Upper lobe of right lung (tissue), 1 donor: ENCODE results near the gene TM4SF5. TPM values are rescaled to one million over a fixed set of nuclear protein-coding genes. Genes with fewer than 3 reads are reported as not detected.

Experiments
- ATAC-seq: fragments of 200-7000 bp; cut with Tn5 transposase; one replicate; pipeline ENCODE4 v1.9.1; 2020; ENCODE audit warnings: mild to moderate bottlenecking, moderate library complexity
- DNase-seq: peaks from one replicate; pipeline ENCODE4 v3.0.0-alpha.2; 2020
- H3K27ac ChIP-seq: fragments of 200-600 bp; one replicate; pipeline ENCODE4 v1.8.0; 2022
- H3K27me3 ChIP-seq: fragments of 200-600 bp; one replicate; pipeline ENCODE4 v1.8.0; 2022; ENCODE audit warnings: mild to moderate bottlenecking
- H3K36me3 ChIP-seq: fragments of 200-600 bp; one replicate; pipeline ENCODE4 v1.8.0; 2022
- H3K4me1 ChIP-seq: fragments of 200-600 bp; one replicate; pipeline ENCODE4 v1.8.0; 2022
- H3K4me3 ChIP-seq: fragments of 200-600 bp; one replicate; pipeline ENCODE4 v1.8.0; 2022; ENCODE audit warnings: mild to moderate bottlenecking
- H3K9me3 ChIP-seq: fragments of 200-600 bp; one replicate; pipeline ENCODE4 v1.8.0; 2022
- intact Hi-C: fragments of 100-400 bp; cut with DNase I; formaldehyde crosslinking; loops from one replicate; pipeline ENCODE4 v1.11.0; 2022
- total RNA-seq: library from RNA; stranded (reverse); fragmentation: NEBNext Ultra II Directional; extraction: Animal tissue kit (Norgen Biotek cat#: 25700); gene quantifications from one replicate; pipeline ENCODE4 v1.2.1, GENCODE V29; 2021
- TF ChIP-seq, protein P1 (sequence below): fragments of 200-600 bp; IDR thresholded peaks from one replicate; pipeline ENCODE4 v1.8.0; 2022; ENCODE audit warnings: antibody characterized with exemption
- donor health status: DM: no; HTN: yes; CAD: no; lungs with severe emphysema.

Gene TM4SF5
- total RNA-seq, 1 donor from 2014 or later = not detected

DNA sequence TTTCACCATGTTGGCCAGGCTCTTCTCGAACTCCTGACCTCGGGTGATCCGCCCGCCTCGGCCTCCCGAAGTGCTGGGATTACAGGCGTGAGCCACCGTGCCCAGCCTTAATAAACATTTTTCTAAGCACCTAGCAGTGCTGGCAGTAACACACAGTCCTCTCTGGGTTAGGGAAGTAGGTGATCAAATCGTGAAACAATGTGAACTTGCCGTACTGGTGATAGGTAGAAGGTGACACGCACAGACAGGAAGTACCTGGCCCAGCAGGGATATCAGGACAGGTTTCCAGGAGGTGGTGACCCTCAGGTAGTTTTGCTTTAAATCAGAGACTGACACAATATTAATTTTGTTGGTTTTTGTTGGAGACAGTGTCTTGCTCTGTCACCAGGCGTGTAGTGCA lies 39.8 kb downstream of the TM4SF5 start:
- DNase-seq (no peak), ATAC-seq (no peak)
- TF ChIP-seq, protein P1, sequence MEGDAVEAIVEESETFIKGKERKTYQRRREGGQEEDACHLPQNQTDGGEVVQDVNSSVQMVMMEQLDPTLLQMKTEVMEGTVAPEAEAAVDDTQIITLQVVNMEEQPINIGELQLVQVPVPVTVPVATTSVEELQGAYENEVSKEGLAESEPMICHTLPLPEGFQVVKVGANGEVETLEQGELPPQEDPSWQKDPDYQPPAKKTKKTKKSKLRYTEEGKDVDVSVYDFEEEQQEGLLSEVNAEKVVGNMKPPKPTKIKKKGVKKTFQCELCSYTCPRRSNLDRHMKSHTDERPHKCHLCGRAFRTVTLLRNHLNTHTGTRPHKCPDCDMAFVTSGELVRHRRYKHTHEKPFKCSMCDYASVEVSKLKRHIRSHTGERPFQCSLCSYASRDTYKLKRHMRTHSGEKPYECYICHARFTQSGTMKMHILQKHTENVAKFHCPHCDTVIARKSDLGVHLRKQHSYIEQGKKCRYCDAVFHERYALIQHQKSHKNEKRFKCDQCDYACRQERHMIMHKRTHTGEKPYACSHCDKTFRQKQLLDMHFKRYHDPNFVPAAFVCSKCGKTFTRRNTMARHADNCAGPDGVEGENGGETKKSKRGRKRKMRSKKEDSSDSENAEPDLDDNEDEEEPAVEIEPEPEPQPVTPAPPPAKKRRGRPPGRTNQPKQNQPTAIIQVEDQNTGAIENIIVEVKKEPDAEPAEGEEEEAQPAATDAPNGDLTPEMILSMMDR = no peak
- no peak overlapping the region for H3K4me3 ChIP-seq
- no peaks in the 10 kb centered on the region for H3K9me3 ChIP-seq
- H3K36me3 ChIP-seq = peaks cover 15% of the 10 kb centered on the region
- peaks cover 12% of the 10 kb centered on the region for H3K4me1 ChIP-seq
- H3K27ac ChIP-seq = no peak overlapping the region
- intact Hi-C loops = no loop called here
- no peaks in the 10 kb centered on the region for H3K27me3 ChIP-seq

DNA sequence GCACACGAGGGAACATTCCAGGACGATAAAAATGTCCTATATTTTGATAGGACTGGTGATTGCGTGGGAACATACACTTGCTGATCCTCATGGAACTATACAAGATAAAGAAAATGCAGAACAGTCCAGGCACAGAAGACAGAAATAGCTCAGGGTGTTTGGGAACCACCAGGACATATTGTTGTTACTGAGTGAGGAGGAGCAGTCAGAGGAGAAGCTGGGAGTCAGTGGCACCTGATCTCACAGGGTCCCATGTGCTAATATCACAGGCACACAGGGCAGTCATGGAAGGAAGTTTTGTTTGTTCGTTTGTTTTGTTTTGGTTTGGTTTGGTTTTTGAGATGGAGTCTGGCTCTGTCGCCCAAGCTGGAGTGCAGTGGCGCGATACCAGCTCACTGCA lies 41.0 kb downstream of the TM4SF5 start:
- TF ChIP-seq, protein P1 = no peak
- DNase-seq (no peak), ATAC-seq (no peak)
- Histone ChIP-seq H3K9me3 (no peaks in the 10 kb centered on the region), H3K27me3 (no peaks in the 10 kb centered on the region), H3K27ac (no peak overlapping the region), H3K4me3 (no peak overlapping the region), H3K4me1 (peaks cover 10% of the 10 kb centered on the region), H3K36me3 (peaks cover 27% of the 10 kb centered on the region)
- intact Hi-C loops = no loop called here

DNA sequence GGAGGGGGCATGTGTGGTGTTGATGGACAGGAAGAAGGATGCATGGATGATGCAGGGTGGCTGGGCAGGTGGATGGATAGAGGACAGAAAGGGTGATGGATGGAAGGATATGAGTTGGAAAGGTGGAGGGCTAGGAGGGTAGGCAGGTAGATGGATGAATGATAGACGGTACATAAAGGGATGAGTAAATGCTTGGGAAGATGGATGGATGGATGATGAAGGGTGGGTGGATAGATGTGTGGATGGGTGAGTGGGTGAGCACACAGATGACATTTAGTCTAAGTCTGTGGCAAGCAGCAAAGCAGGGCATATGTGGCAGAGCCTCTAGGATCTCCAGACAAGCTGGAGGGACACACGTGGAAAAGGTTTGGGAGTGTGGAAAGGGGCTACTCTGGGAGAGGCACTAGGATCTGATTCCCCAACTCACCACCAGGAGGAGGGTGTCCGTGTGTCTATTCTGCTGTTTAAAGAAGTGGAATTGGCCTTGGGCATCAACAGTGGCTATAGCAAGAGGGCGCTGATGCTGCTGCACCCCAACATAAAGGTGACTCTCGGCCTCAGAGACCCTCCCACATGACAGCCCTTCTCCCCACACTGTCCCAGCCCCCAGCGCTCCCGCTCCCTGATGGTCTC lies 43.5 kb downstream of the TM4SF5 start:
- H3K27me3 ChIP-seq = no peaks in the 10 kb centered on the region
- peaks cover 34% of the 10 kb centered on the region for H3K36me3 ChIP-seq
- ATAC-seq = no peak
- H3K27ac ChIP-seq = no peak overlapping the region
- no peaks in the 10 kb centered on the region for H3K4me1 ChIP-seq
- H3K4me3 ChIP-seq = no peak overlapping the region
- no peak for DNase-seq
- TF ChIP-seq, protein P1 = no peak
- no peaks in the 10 kb centered on the region for H3K9me3 ChIP-seq
- intact Hi-C loops = no loop called here

DNA sequence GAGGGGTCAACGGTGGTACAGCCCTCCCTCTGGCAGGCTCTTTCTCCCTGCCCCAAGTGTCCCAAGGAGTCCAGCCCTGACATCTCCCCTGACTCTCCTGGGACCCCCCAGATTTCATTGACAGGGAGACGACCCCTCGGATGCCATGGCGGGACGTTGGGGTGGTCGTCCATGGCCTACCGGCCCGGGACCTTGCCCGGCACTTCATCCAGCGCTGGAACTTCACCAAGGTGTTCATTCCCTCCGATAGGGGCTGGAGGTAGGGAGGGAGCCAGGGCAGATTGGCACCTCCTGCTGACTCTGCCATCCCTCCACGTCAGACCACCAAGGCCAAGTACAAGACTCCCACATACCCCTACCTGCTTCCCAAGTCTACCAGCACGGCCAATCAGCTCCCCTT lies 45.1 kb downstream of the TM4SF5 start:
- H3K36me3 ChIP-seq = peaks cover 34% of the 10 kb centered on the region
- intact Hi-C loops = no loop called here
- ATAC-seq = no peak
- no peak for DNase-seq
- H3K27me3 ChIP-seq = no peaks in the 10 kb centered on the region
- no peak overlapping the region for H3K4me3 ChIP-seq
- H3K4me1 ChIP-seq = no peaks in the 10 kb centered on the region
- H3K27ac ChIP-seq = no peak overlapping the region
- H3K9me3 ChIP-seq = no peaks in the 10 kb centered on the region
- TF ChIP-seq, protein P1 = no peak

DNA sequence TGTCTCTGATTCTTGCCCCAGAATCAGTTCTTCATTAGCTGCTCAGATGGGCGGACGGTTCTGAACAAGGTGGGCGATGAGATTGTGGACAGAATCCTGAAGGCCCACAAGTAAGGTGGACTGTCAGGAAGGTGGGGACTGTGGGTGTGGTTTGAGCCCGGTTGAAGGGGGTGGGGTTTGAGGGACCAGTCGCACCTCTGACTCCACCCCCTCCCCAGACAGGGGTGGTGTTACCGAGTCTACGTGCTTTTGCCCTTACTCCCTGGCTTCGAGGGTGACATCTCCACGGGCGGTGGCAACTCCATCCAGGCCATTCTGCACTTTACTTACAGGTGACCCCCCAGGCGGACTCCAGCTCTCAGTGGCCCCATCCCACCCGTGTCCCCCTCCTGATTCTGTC lies 46.6 kb downstream of the TM4SF5 start:
- Histone ChIP-seq H3K9me3 (no peaks in the 10 kb centered on the region), H3K4me3 (no peak overlapping the region), H3K4me1 (no peaks in the 10 kb centered on the region), H3K36me3 (peaks cover 34% of the 10 kb centered on the region), H3K27me3 (no peaks in the 10 kb centered on the region), H3K27ac (no peak overlapping the region)
- ATAC-seq (no peak), DNase-seq (no peak)
- intact Hi-C loops = no loop called here
- TF ChIP-seq, protein P1 = no peak

DNA sequence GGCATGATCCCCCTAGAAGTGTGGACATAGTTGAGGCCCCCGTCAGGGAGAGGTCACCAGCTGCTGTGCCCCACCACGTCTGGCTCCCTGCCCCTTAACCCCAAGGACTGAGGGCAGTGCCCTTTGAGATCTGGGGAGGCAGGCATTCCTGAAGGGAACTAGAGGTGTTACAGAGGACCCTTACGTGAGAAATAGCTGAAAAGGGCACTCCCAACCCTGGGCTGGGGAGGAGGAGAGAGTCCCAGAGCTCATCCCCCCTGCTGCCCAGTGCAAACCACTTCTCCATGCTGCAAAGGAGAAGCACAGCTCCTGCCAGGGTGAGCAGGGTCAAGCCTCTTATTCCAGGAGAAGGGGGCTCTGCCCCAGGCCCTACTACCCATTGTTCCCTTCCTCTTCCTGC lies 51.1 kb downstream of the TM4SF5 start:
- Histone ChIP-seq H3K4me1 (no peaks in the 10 kb centered on the region), H3K27me3 (no peaks in the 10 kb centered on the region), H3K4me3 (no peak overlapping the region), H3K36me3 (peaks cover 6% of the 10 kb centered on the region), H3K9me3 (no peaks in the 10 kb centered on the region), H3K27ac (no peak overlapping the region)
- DNase-seq (no peak), ATAC-seq (no peak)
- intact Hi-C loops = no loop called here
- TF ChIP-seq, protein P1 = no peak
